T47D (cell line): ENCODE data around the gene MTHFS.
A peak's percentile ranks its signal among the peaks of the same experiment; 100 is the strongest.
"Not testable (repeated sequence)": the region's sequence is repeated elsewhere in the genome, so short reads cannot be mapped to it uniquely, and the experiment has no call there.

ENCODE experiments used
- DNase-seq, 2 experiments: peaks; one replicate each; pipeline versions ENCODE4 v3.0.0 to v3.0.0-alpha.2; 2011 to 2012; ENCODE audit warnings: low read depth in 1 of 2, low spot score in 1 of 2
- JUND ChIP-seq: IDR thresholded peaks from 2 replicates; pipeline ENCODE4 v1.6.1; 2012; ENCODE audit warnings: low read depth
- in situ Hi-C: cut with HindIII; loops from 2 replicates; pipeline ENCODE4 v1.10.0; 2016; ENCODE audit warnings: low sequenced_read_pairs, low pct_unique_long_range_greater_than_20kb

The MTHFS gene

DNA sequence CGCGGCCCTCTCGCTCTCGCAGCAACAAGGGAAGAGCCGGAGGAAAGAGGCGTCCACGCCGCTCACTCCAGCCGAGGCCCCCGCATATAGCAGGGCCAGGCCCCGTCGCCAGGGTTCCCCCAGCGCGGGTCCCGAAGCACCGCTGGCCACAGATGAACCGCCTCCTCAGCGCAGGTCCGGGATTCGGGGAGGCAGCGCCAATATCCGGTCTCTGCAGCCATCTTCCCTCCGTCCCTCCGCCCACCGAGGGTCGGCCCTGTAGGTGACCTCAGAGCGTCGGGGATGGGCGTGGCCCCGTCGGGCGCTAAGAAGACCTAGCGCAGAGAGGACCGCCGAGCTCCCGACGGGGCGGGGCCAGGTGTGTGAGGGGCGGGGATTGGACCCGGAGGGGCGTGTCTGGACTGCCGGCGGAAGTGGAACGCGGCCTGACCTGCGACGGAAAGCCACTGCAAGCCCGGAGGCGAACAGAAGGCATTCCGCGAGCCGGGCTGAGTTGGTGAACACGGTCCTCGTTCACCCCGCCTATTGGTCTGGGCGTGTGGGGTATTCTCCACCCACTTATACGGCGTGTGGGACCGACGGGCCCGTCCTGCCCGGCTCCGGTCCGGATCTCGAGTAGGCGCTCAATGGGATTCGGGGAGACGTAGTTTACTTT is 26.8 kb upstream of the MTHFS start:
- no peak for TF ChIP-seq JUND
- DNase-seq = peak; percentile 95 to 99
- in situ Hi-C loops = no loop called here

DNA sequence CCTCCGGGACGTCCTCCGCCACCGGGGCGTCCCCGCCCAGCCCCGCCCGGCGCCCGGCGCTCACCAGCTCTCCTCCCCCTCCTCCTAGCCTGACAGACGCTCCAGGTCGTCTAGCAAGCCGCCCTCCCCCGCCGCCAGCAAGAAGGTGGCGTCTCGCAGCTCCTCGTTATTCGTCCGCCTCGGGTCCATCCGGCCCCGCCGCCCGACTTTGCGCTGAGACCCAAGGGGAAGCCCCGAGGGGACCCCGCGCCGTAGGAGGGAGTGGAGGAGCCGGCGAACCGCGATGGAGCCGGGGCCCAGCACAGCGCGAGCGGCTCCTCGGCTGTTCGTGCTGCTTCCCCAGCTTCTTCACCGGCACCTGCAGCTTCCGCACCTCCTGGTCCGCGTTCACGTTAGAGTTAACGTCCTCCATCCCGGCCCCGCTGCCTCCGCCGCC is 26.3 kb upstream of the MTHFS start:
- DNase-seq = peak; percentile 71 to 83
- TF ChIP-seq JUND = no peak
- in situ Hi-C loops = no loop called here

DNA sequence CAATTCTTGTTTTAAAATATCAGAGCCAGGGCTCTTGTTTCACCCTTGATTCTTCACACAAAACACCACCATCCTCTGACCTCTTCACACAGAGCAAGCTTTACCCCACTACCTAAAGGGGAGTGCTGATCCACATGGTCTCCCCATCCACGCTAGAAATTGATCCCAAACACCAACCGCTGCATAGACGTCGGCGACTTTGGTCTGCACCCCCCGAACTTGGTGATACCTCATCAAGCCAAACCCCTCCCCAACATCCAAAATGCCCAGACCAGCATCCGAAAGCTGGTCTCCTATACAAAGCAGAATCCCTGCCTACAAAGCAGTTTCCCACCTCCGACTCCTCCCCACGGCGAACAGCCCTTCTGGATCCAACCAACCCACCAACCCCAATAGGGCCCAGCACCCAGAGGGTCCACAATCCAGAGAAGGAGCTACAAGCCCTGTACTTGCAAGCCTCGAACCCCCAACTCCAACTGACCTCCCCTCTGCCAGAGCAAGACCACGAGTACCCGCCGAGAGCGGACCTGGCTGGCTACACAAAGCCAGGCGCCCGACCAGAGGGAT is 25.8 kb upstream of the MTHFS start:
- TF ChIP-seq JUND = no peak
- no peak for DNase-seq
- in situ Hi-C loops = no loop called here

DNA sequence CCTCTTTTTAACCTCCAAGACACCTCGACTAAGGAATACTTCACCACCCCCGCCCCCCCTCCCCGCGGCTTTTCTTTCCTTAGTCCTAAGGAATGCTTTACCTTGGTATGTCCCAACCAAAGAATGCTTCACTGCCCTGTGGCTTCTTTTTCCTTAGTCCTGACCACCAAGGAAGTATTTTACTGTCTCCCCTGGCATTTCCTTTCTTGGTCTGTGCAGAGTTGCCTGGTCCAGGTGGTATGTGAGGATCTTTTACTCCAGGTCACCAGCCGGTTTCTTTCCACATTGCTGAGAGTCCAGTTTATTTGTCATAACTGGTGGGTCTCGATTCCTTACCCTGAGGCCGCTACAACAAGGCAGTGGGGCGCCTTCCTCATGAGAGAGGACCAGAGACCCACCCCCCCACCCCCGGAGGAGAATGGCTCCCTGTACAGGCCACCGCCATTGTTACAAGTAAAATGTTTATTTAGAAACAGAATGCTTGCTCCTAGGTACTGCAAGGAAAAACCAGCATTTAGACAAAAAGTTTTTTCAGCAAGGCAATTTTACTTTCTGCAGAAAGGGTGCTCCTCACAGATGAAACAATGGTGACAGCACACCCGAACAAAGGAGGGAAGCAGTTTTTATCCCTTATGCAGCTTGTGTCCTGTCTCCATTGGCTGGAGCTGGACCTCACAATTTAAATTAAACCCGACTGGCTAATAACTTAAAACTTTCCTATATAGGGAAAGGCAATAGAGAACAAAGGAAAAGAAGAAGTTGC is 23.1 kb upstream of the MTHFS start:
- no peak for DNase-seq
- in situ Hi-C loops = no loop called here
- TF ChIP-seq JUND = no peak

DNA sequence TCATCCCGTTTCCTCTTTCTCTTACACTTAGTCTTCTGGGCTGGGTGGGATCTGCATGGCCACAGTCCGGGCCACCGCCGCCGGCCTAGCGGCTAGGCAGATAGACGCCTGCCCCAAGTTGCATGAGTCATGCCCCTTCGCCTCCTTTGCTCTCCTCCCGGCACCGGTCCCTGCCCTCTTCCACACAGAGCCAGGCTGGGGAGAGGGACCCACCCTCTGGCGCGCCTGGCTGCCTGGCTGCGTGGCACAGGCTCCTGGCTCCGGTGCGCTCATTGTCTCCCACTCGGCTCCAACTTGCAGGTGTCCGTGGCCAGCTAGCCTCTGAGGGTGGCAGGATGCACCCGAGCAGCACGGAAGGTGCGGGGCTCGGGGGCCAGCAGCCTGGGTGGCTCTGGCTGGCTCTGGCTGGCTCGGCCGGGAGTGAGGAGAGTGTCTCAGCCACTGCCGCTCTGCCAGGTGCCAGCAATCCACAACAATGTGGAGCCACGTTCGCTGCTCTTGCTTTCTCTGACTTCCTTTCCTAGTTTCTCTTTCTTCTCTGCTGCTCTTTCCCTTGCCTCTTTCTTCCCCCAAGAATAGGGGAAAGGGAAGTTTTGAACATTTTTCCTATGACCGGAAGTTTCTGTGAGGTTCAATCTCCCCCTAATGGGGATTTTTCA is 22.4 kb upstream of the MTHFS start:
- DNase-seq = no peak
- in situ Hi-C loops = no loop called here
- no peak for TF ChIP-seq JUND

DNA sequence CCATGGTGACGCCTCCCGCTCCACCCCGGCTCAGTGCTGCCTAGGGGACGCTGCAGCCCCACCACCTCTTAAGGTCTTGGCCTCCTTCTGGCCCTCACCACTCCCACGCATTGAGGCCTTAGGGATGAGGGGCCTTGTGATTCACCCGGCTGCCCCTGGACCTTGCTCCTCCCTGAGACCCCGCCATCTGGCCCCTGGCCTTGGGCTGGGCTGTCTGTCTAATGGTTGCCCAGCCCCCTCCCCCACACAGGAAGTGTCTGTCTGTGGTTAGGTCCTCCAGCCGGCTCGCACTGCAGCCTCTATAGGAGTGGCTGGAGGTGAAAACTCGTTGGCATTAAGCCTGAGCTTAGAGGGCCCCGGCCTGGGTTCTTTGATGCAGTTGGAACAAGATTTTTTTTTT is 21.5 kb upstream of the MTHFS start:
- DNase-seq = no peak
- TF ChIP-seq JUND = no peak
- in situ Hi-C loops = no loop called here

DNA sequence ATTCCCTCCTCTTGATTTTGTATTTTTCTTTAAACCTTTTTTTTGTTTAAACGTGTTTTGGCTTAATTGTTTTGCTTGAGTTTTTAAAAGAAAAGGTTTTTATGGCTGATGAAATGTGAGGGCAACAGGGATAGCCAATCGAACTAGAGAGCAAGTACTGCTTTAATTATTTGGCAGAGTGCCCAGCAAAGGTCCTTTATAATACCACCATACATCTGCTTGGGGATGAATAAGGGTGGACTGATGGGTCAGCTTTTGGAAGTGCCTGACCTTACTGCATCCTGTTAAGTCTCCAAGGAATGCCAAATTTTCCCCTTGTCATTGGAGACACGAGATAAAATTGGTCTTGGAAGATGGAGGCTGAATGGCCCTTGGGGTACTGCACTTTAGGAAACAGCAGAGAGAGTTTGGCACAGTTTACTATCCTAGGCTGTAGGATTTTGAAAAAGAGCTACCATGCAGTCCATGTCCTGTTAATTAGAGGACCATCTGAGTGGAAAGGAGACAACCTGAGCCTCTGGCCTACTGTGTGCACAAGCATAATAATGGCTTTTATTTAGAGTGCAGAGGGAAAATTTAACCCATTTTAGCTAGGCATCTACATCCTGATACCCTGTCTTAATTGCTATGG is 19.8 kb upstream of the MTHFS start:
- TF ChIP-seq JUND = no peak
- in situ Hi-C loops = no loop called here
- DNase-seq = no peak

DNA sequence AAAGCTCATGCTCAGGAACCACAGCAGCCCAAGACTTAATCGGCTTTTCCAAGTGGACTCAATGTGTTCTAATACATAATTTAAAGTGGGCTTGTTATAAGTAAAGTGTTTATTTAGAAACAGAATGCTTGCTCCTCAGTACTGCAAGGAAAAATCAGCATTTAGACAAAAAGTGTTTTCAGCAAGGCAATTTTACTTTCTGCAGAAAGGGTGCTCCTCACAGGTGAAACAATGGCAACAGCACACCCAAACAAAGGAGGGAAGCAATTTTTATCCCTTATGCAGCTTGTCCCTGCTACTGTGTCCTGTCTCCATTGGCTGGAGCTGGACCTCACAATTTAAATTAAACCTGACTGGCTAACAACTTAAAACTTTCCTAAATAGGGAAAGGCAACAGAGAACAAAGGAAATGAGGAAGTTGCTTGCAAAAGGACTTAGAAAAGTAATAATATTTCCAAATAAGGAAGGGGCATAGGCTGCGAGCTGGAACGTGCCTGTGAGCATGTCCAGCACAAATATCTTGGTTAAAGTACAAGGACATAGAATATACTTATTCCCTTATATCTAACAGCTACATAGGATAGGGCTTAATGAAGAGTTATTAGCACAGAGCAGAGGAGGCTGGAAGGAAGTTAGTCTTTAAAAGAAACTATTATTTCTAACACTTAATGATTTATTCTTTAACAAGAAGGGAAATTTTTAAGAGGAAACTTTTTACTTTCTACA is 19.1 kb upstream of the MTHFS start:
- DNase-seq, in situ Hi-C loops: not testable (repeated sequence)

DNA sequence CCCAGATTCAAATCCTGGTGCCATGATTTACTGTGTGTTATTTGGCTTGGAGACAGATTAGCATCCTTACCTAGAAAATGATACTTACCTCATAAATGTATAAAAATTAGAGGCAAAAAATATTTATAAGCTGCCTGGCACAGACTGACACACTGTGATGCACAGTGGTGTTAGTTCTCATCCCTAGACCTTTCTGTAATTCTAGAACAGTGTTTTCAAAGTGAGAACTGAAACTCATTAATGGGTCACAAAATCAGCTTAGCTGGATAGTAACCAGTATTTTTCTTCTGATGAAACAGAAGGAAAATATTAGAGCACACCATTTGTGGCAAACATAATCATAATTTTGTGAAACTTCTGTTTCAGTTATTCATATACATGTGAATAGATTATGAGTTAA is 17.9 kb upstream of the MTHFS start:
- TF ChIP-seq JUND = no peak
- in situ Hi-C loops = no loop called here
- DNase-seq = no peak

DNA sequence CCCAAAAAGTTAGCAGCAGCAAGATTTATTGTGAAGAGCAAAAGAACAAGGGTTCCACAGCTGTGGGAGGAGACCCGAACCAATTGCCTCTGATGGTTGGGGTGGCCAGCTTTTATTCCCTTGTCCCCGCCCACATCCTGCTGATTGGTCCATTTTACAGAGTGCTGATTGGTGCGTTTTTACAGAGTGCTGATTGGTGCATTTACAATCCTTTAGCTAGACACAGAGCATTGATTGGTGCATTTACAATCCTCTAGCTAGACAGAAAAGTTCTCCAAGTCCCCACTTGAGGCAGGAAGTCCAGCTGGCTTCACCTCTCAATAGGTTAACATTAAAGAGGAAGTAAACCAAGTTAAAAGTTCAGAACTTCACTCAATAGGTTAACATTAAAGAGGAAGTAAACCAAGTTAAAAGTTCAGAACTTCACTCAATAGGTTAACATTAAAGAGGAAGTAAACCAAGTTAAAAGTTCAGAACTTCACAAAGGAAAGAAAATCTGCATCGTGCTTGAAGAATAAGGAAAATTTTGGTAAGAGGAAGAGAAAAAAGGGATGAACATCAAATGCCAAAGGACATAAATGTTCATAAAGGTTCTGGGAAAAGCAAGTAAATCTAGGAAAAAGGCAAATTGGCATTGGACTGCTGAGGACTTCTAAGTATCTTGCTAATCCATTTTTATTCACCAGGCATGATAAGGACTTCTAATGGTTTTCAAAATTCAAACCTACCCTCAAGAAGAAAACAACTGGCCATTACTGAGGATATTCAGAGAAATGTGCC is 12.9 kb upstream of the MTHFS start:
- DNase-seq, in situ Hi-C loops: not testable (repeated sequence)

DNA sequence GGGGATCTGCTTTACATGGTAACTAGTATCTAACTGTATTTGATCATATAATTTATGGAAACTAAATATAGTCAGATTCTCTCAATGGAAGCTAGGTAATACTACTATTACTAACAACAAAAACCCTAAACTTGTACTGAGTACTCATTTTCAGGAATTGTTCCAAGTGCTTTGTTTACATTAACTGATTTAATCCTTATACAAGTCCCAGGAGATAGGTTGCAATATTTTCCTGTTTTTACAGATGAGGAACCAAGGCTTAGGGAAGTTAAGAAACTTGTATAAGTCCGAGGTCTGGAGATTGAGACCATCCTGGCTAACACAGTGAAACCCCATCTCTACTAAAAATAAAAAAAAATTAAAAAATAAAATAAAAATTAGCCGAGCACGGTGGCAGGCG is 7.5 kb upstream of the MTHFS start:
- no peak for DNase-seq
- in situ Hi-C loops = no loop called here
- TF ChIP-seq JUND = no peak
